CD4-positive, alpha-beta T cell treated with Interferon gamma for 1 hour (primary cell): Measurements from ENCODE around the gene AKAP8.
"Not testable (repeated sequence)": the region's sequence is repeated elsewhere in the genome, so short reads cannot be mapped to it uniquely, and the experiment has no call there.

Source experiments
- DNase-seq: peaks from one replicate; pipeline ENCODE4 v3.0.0-alpha.2; 2020

The AKAP8 gene

GRCh38 chr19:15403151-15403531 lies 23.6 kb upstream of the AKAP8 start:
- DNase-seq, result no peak

GRCh38 chr19:15402411-15403150 lies 23.0 kb upstream of the AKAP8 start:
- no peak for DNase-seq

GRCh38 chr19:15401397-15401710 lies 21.8 kb upstream of the AKAP8 start:
- no peak for DNase-seq

GRCh38 chr19:15400521-15401396 lies 21.2 kb upstream of the AKAP8 start:
- DNase-seq, result no peak

DNA sequence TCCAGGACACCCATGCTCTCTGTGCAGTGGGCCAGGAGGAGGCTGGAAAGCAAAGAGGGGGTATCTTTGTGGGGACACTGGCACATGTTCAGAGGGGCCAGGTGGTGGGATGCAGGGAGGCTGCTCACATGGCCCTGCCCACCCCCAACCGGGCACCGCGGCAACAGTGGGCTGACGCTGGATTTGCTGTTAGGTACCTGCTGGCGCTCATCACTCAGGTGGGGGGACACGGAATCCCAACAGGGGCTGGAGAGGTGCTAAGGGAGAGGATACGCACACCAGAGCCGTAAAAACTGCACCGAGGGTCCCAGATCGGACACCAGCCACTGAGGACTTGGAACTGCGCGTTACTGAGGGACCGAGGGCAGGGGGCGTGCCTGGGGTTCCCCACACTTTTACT lies 20.0 kb upstream of the AKAP8 start:
- no peak for DNase-seq

- no peak for DNase-seq
Observed at GRCh38 chr19:15399234-15399515, 19.6 kb upstream of the AKAP8 start.

DNA sequence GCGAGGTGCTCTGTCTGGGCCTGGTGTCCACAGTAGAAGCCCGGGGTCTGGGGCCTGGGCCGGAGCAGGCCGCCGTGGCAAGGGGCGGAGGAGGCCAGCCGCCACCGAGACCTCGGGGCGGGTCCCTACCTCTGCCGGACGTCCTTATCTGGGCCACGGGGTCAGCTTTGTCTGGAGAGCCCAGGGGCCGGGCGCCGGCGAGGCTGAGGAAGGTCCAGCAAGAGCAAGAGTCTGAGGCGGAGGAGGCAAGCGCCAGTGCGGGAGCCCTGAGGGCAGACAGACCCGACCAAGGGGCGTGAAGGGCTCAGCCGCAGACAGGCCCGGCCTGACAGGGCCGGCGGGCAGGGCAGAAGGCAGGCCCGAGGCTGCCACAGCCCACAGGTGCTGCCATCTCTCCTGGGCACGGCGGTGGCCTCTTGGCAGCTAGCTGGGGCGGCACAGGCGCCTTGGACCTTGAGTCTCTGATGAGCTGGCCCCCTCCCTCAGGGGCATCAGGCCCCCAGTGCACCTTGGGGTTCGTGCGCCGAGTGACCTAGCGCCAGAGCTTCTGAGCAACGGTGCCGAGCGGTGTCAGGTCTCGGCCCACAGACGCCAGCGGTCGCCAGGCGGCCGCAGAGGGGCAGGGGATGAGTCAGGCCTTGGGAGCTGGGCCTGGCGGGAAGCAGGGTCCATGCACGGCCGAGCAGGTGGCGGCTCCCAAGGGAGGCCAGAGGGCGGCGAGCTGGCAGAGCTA lies 19.1 kb upstream of the AKAP8 start:
- DNase-seq, result no peak

DNA sequence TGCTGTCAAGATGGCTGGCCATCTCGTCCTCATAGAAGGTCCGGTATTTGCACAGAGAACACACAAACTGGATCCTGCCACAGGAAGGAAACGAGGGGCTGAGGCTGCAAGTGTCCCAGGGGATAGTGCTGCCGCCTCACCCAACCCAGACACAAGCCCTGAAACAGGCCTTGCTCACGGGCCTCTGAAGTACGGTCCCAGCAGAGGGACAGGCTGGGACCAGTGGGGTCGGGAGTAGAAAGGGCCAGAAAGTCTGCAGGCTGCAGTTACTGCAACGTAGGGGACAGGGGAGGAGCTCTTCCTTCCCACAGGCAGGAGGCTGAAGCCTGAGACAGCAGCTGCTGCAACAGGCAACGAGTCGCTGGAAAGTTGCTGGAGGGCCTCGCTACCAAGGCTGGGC lies 18.2 kb upstream of the AKAP8 start:
- DNase-seq, result no peak

DNA sequence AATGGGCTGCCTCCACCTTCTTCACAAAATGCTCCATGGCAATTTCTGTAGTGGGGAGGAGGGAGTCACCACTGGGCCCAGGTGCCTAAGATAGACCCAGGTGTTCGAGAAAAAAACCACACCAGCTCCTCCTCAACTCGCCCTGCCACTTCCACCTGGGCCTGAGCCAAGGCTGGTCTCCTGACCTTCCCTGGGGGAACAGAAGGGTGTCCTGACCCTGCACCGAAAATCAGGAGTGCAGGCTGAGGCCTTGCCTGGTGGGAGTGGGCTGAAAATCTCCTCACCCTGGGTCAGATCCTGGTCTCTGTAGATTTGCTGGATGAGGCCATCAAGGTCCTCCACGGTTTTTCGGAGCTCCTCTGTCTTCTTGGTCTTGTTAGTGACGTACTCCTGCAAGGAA lies 17.6 kb upstream of the AKAP8 start:
- no peak for DNase-seq

DNA sequence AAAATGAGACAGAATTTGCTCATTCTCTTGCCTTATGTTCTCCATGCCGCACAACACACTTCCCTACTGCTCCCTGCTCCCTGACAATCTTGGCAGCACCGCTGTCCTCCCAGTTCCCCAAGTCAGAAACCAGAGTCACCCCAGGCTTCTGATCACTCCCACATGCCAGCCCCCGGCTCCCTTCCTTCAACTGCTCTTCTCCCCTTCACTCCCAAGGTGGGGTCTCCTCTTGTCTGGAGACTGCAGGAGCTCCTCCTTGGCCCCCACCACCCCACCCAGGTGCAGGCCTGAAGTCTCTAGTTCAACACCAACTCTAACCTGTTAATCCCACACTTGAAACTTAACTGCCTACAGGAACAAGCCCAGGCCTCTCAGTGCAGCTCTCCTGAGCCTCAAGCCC lies 16.8 kb upstream of the AKAP8 start:
- no peak for DNase-seq

- not testable (repeated sequence) for DNase-seq
Observed at GRCh38 chr19:15395251-15395650, 15.7 kb upstream of the AKAP8 start.

GRCh38 chr19:15394426-15394825 lies 14.8 kb upstream of the AKAP8 start:
- no peak for DNase-seq

DNA sequence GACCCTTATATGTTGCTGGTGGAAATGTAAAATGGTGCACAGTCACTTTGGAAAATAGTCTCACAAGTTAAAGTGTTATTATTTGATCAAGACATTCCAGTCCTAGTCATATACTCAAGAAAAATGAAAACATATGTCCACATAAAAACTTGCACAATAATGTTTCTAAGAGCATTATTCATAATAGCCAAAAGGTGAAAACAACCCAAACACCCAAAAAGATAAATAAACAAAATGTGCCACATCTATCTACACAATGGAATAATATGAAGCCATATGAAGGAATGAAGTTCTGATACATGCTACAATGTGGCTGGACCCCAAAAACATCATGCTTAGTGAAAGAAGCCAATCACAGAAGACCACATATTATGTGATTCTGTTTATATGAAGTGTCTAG lies 14.4 kb upstream of the AKAP8 start:
- no peak for DNase-seq

DNA sequence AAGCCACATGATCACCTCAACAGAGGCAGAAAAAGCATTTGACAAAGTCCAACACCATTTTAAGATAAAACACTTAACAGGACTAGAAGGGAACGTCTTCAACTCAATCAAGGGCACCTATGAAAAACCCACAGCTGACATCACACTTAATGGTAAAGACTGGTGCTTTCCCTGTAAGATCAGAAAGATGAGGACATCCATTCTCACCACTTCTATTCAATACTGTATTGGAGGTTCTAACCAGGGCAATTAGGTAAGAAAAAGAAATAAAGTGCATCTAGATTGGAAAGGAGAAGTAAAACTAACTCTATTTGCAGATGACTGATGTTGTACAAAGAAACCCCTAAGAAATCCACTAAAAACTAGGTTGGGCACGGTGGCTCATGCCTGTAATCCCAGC lies 11.2 kb upstream of the AKAP8 start:
- no peak for DNase-seq

- DNase-seq, result no peak
Observed at GRCh38 chr19:15381864-15382263, 2.3 kb upstream of the AKAP8 start.

DNA sequence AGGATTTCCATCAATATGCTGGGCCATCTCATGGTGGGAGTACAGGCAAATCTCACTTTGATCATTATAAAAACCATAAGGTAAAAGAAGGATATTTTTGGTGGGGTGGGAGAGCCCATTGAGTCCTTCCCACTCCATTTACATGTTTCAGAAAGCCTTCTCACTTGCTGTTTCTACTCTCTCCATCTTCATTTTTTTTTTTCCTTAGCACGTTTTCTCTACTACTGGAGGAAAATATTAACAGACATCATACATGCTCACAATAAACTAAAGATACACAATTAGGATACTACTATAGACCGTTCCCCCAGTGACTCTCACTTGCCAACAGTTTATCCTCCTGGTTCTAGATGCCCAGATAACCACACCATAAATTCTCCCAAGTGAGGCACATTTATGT lies 1.8 kb upstream of the AKAP8 start:
- DNase-seq, result no peak

DNA sequence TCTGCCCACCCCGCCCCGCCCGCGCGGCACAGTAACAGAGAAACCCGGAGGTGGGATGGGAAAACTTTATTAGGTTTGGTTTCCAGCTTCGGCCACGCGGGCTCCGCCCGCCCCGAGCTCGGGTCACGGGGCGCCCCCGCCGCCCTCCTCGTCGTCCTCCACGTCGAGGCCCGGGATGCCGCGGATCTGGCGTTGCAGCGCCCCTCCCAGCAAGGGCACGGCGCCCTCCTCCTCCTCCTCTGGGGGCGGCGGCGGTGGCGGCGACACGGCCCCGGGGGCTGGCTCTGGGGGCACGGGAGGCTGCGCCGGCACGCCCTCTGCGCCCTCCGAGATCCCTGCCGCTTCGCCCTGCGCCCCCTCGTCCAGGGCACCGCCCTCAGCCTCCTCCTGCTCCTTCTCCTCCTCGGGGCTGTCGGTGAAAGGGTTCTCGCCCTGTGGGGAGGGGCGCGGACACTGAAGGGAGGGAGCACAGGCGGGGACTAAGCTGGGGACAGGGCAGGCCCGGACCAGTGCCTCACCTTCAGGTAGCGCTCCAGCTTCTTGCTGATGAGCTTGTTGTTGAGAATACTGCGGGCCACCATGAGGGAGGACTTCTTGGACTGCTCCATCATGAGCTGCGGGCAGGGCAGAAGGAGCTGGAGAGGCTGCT lies 536 bp upstream of the AKAP8 start:
- DNase-seq, result no peak

DNA sequence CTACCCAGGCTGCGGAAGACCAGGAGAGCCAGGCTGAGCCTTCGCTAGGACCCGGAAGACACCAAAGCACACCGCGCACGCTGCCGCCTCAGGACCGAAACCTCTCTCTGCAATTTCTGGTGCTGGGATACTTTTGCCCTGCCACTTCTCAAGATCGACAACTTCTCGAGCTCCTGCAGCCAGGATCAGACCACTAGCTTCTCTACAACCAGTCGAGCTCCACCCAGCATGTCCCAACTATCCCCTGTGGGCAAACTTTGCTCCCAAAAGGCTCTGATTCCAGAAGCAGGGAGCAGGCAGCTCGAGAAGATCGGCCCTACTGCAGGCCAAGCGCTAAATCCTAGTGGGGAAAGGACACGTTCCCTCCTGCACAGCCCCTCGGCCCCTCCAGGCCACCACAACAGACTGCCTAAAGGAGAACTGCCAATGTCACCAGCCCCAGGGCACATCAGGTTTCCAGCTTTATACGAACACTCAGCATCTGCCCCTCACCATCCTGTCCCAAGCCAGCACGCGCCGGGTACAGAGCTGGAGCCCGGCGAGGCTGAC lies 979 bp downstream of the AKAP8 start:
- DNase-seq, result peak; percentile 36

- no peak for DNase-seq
Observed at GRCh38 chr19:15374796-15375440, 4.7 kb downstream of the AKAP8 start.

DNA sequence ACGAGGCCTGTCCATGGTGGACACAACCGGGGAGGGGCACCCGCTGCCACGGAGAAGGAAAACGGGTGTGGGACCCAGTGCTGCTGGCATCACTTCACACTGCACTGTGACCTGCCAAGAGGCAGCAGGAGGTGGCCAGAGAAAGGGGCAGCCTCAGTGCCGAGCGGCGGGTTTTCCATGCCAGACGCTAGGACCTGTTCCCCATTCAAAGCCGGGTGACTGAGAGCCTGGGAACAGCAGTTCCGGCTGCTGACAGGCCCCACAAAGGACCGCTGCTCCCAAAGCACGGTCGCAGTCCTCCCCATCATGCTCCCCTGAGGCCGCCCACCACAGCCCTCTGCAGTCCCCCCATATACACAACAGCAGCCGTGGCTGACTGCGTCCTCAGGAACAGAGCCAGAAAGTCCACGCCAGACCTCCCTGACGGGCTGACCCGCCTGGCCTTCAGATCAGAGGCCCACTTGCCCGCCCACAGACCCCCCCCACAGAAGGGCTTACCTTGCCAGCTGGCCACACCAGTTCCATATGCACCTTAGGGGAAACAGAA lies 5.4 kb downstream of the AKAP8 start:
- no peak for DNase-seq

DNA sequence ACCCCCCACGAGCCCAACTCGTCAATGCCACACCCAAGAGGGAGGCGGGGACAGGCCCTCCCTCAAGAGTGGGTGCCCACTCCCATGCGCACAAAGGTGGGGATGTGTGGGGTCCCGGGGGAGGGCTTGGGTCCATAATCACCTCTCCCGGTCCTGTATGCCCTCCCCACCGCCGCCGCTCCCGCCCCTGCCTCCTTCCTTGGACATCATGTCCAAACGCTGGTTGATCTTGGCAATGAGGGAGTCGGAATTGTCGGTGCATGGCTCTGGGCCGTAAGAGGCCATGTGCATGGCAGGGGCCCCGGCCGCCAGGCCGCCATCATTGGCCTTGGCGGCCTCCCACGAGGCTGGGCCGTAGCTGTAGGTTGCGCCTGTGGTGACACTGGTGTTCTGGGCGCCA lies 5.9 kb downstream of the AKAP8 start:
- DNase-seq, result no peak

DNA sequence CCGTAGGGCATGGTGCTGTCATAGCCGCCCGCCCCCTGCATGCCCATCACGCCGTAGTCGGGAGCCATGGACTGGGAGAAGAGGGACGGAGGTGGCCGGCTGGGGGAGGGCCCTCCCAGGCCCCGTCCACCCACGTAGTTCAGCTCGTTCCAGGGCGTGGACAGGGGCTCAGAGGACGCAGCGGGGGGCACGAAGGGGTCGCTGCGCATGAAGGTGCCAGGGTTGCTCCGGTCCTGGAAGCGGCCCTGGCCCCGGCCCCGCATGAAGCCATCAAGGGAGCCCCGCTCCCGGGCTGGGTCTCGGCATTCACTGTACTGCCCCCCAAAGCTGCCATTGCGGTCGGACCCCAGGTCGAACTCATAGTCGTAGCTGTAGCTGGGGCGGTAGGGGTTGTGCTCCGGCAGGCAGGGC lies 6.7 kb downstream of the AKAP8 start:
- no peak for DNase-seq

- DNase-seq, result no peak
Observed at GRCh38 chr19:15372470-15372869, 7.1 kb downstream of the AKAP8 start.
